Dermis blood vessel endothelial cell (primary cell): Measurements from ENCODE around the gene UBE2E2. TPM values are rescaled to one million over a fixed set of nuclear protein-coding genes. Genes with fewer than 3 reads are reported as not detected.

Source experiments
- DNase-seq: peaks from one replicate; pipeline ENCODE4 v3.0.0; 2010
- total RNA-seq: library from RNA; depleted of rRNA; stranded (reverse); fragments of >200 nt; gene quantifications from 2 replicates; pipeline ENCODE4 v1.2.3, GENCODE V29; 2014

The UBE2E2 gene
- total RNA-seq, 1 donor from 2014 or later, result 32.2 TPM

DNA sequence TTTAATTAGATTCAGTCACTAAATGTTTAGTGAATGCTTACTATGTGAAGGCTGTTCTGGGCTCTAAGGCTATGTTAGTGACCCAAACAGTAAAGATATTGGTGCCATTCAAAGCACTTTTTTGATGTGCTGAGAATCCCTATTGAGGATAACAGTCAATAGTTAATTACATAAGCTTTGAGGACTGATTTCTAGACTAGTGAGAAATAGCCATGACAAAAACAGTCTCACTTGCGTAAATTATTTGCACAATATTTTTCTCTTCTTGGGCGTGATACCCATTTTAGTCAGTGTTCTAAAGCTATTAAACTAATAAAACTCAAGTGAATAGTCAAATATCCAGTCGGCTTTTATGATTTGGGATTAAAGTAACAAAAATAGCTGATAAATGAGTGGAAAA is 74.6 kb downstream of the UBE2E2 start:
- no peak for DNase-seq

DNA sequence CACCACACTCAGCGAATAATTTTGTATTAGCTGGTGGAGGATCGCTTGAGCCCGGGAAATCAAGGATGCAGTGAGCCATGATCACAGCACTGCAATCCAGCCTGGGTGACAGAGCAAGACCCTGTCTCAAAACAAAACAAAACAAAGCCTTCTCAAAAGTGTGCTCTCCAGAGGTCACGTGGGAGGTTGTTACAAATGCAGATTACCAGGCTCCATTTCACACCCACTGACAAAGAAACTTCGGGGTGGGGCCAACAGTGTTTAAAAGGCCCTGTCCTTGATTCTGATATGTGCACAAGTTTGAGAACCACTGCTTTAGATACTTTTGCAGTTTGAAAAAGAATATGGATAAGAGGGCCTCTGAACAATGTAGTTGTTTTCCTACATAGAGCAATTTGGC is 80.5 kb downstream of the UBE2E2 start:
- no peak for DNase-seq

DNA sequence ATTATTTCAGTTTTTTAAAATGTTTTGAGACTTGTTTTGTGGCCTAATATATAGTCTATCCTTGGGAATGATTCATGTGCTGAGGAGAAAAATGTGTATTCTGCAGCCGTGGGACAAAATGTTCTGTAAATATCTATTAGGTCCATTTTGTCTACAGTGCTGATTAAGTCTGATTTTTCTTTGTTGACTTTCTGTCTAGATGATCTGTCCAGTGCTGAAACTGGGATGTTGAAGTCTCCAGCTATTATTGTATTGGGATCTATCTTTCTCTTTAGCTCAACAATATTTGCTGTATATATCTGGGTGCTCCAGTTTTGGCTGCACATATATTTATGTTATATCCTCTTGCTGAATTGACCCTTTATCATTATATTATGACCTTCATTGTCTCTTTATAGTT is 85.2 kb downstream of the UBE2E2 start:
- DNase-seq, result peak; percentile 29

DNA sequence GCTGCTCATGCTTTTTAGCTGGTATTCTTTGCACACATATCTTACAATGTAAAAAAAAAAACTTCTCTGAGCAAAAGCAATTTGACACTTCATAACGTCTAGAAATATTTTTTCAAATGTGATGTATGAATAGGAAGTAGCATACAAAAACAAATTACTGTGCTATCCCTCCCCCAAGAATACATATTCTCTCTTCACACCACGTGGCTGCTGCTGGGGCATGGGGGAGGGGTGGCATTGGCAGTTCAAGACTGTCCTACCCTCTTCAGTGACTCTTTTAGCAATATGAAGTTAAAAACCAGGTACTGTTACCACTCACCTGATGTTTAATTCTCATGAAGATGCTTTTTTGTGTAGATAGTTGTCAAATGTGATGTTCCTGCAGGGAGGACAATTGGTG is 85.6 kb downstream of the UBE2E2 start:
- no peak for DNase-seq

DNA sequence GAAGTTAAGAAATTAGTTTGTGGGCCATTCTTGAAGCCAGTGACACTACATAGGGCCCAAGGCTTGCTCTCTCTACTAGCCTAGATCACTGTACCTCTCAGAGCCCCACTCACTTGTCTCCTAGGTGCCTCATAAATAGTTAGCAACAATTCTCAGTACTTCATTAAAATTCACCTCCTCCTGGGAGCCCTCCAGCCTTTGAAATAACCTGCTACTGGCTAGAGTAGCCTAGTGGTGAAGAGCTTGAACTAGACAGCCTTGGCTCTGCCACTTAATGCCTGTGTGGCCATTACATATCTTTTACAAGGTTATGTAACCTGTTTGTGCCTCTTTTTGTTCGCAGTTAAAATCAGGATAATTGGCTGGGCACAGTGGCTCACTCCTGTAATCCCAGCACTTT is 89.3 kb downstream of the UBE2E2 start:
- no peak for DNase-seq

- DNase-seq, result no peak
These were observed 91.8 kb downstream of the UBE2E2 start for GRCh38 chr3:23294770-23295387.

- no peak for DNase-seq
These were observed 98.7 kb downstream of the UBE2E2 start for GRCh38 chr3:23301819-23302218.

- DNase-seq, result no peak
These were observed 99.1 kb downstream of the UBE2E2 start for GRCh38 chr3:23302271-23302670.

DNA sequence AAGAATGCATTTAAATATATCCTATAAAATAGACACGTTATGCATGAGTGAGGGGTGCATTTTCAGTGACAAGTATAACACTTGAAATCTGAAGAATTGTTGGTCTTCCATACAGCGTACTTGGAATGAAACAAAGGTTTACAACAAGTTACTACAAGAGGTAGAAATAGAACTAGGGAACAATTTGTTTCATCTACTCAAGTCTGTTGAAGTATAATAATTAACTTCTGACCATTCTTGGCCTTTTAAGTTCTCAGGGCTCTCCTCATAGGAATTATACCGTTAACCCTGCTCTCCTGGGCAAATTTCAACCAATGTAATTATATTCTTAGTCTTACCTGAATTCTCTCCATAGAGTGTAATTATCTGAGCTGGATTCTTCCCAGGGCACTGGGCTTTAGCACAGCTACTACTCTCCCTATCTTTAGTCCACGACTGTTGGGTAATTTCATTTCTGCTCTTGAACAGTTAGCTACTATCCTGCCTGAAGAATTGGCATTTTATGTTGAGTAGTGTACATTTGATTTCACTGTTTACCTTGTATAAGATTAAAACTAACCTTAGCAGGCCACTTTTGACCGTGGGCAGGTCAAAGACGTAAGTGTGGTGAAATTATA is 100.6 kb downstream of the UBE2E2 start:
- DNase-seq, result no peak

DNA sequence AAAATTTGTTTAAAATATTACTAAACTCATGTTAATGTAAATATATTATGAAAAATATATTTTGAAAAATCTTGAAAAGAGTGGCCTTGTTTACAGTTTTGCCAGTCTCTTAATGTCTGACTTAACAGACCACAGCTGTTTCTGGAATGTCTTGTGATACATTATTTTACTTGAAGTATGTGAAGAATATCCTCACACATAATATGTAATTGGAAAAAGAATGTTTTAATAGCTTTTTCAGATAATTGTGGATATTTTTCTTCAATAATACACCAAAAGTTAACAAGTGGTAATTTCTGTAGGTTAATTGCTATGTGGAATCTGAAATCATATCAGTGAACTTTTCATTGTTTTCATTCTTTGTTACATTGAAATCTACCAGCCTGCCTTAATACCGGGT is 101.3 kb downstream of the UBE2E2 start:
- no peak for DNase-seq

DNA sequence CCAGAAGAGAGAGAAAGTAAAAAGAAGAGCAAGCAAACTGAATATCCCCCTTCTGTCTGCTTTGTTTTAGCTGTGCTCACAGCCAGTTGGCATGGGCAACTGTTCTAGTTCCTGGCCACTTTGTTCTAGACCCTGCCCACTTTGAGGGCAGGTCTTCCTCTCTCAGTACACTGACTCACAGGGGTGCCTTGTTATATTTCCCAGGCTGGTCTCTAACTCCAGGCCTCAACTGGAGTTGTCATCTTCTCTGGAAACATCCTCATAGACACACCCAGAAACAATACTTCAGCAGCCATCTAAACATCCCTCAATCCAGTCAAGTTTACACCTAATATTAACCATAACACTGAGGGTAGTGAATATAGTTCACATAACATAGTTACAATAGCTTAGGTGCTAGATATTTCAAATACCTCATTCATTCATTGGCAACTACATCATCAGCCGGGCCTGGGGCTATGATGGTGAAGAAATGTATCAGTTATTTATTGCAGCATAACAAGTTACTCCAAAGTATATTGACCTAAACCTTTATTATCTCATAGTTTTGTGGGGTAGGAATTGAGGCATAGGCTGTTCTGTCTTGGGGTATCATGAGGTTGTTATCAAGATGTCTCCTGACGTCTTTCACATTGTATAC is 106.0 kb downstream of the UBE2E2 start:
- peak; percentile 20 for DNase-seq

DNA sequence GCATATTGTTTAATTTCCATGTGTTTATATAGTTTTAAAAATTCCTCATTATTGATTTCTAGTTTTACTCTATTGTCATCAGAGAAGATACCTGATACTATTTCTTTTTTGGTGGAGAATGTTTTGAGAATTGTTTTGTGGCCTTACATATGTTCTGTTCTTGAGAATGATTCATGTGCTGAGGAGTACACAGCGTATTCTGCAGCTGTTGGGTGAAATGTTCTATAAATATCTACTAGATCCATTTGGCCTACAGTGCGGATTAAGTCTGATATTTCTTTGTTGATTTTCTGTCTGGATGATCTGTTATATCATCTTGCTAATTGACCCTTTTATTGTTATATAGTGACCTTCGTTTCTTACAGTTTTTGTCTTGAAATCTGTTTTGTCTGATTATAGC is 109.7 kb downstream of the UBE2E2 start:
- DNase-seq, result peak; percentile 8

DNA sequence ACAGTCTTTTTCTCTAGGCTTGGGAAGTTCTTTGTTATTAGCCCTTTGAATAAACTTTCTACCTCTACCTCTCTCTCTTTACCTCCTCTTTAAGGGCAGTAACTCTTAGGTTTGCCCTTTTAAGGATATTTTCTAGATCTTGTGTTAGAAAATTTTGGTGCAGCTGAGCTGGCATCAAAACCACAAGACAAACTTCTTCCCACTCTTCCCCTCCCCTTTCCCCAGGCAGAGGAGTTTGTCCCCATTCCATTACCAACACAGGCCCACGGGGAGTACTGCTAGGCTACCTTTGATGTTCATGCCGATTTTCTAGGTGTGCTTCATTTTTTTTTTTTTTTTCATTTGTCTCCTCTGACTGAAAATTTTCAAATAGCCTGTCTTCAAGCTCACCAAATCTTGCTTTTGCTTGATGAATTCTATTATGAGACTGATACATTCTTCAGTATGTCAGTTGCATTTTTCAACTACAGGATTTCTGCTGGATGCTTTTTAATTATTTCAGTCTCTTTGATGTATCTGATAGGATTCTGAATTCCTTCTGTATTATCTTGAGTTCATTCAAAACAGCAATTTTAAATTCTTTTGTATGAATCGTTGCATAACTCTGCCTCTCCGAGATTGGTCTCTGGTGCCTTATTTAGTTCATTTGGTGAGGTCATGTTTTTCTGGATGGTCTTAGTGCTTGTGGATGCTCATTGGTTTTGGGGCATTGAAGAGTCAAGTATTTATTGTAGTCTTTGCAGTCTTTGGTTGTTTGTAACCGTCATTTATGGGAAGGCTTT is 112.0 kb downstream of the UBE2E2 start:
- no peak for DNase-seq

GRCh38 chr3:23316924-23317323 is 113.8 kb downstream of the UBE2E2 start:
- no peak for DNase-seq

- no peak for DNase-seq
These were observed 116.5 kb downstream of the UBE2E2 start for GRCh38 chr3:23319366-23320312.

- DNase-seq, result no peak
These were observed 117.8 kb downstream of the UBE2E2 start for GRCh38 chr3:23320586-23321570.

DNA sequence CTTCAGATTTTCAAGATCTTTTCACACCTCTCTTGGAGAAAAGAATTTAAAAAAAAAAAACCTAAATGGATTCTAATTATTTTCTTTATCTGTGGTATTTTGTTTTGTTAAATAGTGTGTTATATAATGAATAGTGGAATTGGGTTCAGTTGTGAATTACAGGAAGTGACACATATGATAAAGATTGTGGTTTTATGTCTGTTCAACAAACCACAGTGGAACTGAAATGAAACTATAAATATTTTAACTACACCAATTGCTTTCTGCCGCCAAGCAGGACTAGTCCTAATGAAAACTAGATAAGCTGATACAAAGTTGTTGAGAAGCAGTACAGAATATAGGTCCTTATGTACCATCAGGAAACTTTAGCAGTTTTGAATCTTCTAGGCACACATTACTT is 121.6 kb downstream of the UBE2E2 start:
- DNase-seq, result peak; percentile 68

DNA sequence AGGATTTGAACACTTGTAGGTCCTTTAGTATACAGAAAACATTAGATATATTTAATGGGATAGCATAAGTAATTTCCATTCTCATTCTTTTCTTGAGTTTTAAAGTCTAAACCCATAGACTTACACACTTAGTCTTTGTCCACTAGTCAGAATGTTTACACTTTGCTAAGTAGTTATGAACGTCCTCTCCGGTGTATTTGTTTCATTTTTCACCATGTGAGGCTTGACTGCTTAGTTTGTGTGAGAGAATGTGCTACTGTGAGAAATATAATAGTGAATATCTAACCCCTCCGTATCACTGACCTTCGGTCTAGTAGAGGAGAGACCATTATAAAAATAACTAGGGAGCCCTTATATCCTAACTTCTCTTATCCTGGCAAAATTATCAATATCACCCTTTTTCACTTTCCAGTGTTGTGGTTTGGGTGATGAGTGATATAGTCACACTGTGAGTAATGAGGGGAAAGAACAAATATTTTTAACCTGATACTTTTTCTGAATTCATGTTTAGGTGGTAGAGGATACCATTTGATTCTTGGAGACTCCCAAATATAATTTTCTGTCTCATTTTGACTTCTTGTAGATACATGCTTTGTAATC is 122.4 kb downstream of the UBE2E2 start:
- DNase-seq, result peak; percentile 11

- DNase-seq, result no peak
These were observed 126.5 kb downstream of the UBE2E2 start for GRCh38 chr3:23329471-23330105.

DNA sequence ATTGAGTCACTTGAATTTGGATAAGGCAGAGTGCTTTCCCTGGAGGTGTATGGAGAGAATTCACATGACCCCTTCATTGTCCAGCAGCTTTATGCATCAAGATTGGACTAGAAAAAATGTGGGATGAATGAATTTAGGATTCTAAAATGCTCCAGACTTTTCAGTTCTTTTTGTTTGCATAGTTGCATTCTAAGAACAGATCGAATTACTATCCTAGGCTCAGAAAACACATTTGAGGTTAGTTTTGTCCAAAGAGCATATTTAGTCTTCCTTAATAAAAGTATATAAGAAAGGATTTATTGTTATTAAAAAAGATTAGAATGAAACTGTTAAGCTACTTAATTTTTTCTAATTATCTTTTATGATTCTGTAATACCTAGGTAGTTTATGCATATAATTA is 127.4 kb downstream of the UBE2E2 start:
- DNase-seq, result no peak
